Ectodermal cell (in vitro differentiated cells): ENCODE results near the gene TRIO.

Experiments used
- H3K27ac ChIP-seq: 2 replicates; pipeline ENCODE4 v1.7.0; 2013; ENCODE audit warnings: mild to moderate bottlenecking, low read depth, low read length; ENCODE audit not compliant: insufficient read depth, poor library complexity, severe bottlenecking
- H3K27me3 ChIP-seq: 2 replicates; pipeline ENCODE4 v1.7.0; 2013; ENCODE audit warnings: mild to moderate bottlenecking, low read length; ENCODE audit not compliant: insufficient read depth, control insufficient read depth, poor library complexity, severe bottlenecking
- H3K36me3 ChIP-seq: one replicate; pipeline ENCODE4 v1.7.0; 2013; ENCODE audit warnings: low read length; ENCODE audit not compliant: control insufficient read depth, insufficient read depth
- H3K4me1 ChIP-seq: one replicate; pipeline ENCODE4 v1.7.0; 2013; ENCODE audit warnings: low read length; ENCODE audit not compliant: control insufficient read depth, insufficient read depth
- H3K4me3 ChIP-seq: 2 replicates; pipeline ENCODE4 v1.7.0; 2013; ENCODE audit warnings: low read depth, low read length, control low read depth; ENCODE audit not compliant: insufficient read depth
- H3K9me3 ChIP-seq: 2 replicates; pipeline ENCODE4 v1.7.0; 2013; ENCODE audit warnings: mild to moderate bottlenecking, low read length, moderate library complexity; ENCODE audit not compliant: control insufficient read depth
- WGBS, 2 experiments: methylation state at CpG; one replicate each; pipeline ENCODE4 v1.1.7; 2013; ENCODE audit warnings: missing lambda C conversion rate in 2 of 2; 5-methylcytosine and 5-hydroxymethylcytosine counted together

TRIO gene

GRCh38 chr5:14506661-14507060, 363.5 kb downstream of the TRIO start:
- whole genome bisulfite sequencing, 2 experiments = 94% methylated on average over 16 of the region's 16 CpGs
- Histone ChIP-seq H3K4me1 (no peaks in the 10 kb centered on the region), H3K9me3 (no peaks in the 10 kb centered on the region), H3K36me3 (peaks cover 6% of the 10 kb centered on the region), H3K27me3 (no peaks in the 10 kb centered on the region), H3K4me3 (no peak overlapping the region), H3K27ac (no peak overlapping the region)

DNA sequence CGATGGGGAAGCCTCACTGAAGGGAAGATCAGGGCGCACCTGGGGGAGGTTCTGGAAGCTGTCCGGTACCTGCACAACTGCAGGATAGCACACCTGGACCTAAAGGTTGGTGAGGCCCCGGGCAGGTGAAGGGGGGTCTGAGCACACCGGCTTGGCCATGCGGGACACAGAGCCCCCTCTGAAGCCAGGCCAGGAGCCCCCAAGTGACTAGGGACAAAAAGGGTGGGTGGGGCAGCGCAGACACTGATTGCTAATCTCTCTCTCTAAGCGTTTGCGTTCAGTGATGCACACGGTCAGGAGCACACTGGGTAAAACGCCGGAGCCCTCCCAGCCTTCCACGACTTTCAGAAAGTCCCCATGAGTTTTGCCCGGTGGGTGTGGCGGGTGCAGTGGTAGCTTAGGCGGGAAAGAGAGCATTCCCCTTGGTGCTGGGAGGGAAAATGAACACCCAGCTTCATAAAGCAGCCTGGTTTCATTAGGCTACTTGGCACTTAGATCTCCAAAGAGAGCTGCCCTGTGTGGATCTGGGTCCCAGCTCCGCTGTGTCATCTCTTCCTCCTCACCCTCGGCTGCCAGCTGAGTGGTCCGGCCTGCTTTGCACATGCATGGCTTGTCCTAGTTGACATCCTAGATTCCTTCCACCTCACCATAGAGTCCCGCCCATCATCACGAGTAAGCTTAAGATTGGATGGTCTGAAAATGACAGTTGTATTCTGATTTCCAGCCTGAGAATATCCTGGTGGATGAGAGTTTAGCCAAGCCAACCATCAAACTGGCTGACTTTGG, 364.2 kb downstream of the TRIO start:
- Histone ChIP-seq H3K27me3 (no peaks in the 10 kb centered on the region), H3K4me1 (no peaks in the 10 kb centered on the region), H3K9me3 (no peaks in the 10 kb centered on the region), H3K4me3 (no peak overlapping the region), H3K36me3 (peaks cover 6% of the 10 kb centered on the region), H3K27ac (no peak overlapping the region)
- WGBS, 2 experiments = 92 to 95% methylated on average over 21 of the region's 21 CpGs

DNA sequence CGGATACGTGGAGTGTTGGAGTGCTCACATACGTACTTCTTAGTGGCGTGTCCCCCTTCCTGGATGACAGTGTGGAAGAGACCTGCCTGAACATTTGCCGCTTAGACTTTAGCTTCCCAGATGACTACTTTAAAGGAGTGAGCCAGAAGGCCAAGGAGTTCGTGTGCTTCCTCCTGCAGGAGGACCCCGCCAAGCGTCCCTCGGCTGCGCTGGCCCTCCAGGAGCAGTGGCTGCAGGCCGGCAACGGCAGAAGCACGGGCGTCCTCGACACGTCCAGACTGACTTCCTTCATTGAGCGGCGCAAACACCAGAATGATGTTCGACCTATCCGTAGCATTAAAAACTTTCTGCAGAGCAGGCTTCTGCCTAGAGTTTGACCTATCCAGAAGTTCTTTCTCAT, 364.9 kb downstream of the TRIO start:
- Histone ChIP-seq H3K4me3 (no peak overlapping the region), H3K9me3 (no peaks in the 10 kb centered on the region), H3K4me1 (no peaks in the 10 kb centered on the region), H3K27me3 (no peaks in the 10 kb centered on the region), H3K36me3 (peaks cover 6% of the 10 kb centered on the region), H3K27ac (no peak overlapping the region)
- whole genome bisulfite sequencing, 2 experiments = 97% methylated on average over 20 of the region's 20 CpGs

DNA sequence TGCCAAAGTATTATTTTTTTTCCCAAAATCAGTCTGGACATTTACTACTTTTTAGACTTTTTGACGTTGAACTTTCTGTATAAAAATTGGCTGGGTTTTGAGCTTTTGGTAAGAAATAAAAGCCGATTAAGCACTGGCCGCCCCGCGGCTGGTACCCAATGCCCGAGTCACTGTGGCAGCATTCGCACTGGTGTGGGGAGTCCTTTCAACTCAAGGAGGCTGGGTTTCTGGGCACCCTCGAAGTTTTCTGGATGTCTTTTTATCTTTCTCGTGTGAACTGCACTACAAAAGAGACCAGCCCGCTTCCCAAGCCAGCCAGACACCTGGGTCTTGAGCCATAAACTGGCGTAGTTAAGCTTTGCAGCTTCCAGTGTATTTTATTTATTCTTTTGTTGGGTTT, 366.4 kb downstream of the TRIO start:
- 89 to 91% methylated on average over 11 of the region's 11 CpGs for WGBS, 2 experiments
- H3K27me3 ChIP-seq = no peaks in the 10 kb centered on the region
- no peaks in the 10 kb centered on the region for H3K4me1 ChIP-seq
- peaks cover 3% of the 10 kb centered on the region for H3K36me3 ChIP-seq
- H3K9me3 ChIP-seq = no peaks in the 10 kb centered on the region
- no peak overlapping the region for H3K27ac ChIP-seq
- no peak overlapping the region for H3K4me3 ChIP-seq

- no peaks in the 10 kb centered on the region for H3K27me3 ChIP-seq
- no peaks in the 10 kb centered on the region for H3K9me3 ChIP-seq
- WGBS, 2 experiments = 94 to 96% methylated on average over 11 of the region's 11 CpGs
- peaks cover 3% of the 10 kb centered on the region for H3K36me3 ChIP-seq
- H3K4me1 ChIP-seq = no peaks in the 10 kb centered on the region
- no peak overlapping the region for H3K27ac ChIP-seq
- no peak overlapping the region for H3K4me3 ChIP-seq
Measured at GRCh38 chr5:14510156-14510734, 367.1 kb downstream of the TRIO start.

- Histone ChIP-seq H3K36me3 (peaks cover 3% of the 10 kb centered on the region), H3K9me3 (no peaks in the 10 kb centered on the region)
- 94 to 95% methylated on average over 6 of the region's 6 CpGs for whole genome bisulfite sequencing, 2 experiments
Measured at GRCh38 chr5:14510880-14511279, 367.7 kb downstream of the TRIO start.

DNA sequence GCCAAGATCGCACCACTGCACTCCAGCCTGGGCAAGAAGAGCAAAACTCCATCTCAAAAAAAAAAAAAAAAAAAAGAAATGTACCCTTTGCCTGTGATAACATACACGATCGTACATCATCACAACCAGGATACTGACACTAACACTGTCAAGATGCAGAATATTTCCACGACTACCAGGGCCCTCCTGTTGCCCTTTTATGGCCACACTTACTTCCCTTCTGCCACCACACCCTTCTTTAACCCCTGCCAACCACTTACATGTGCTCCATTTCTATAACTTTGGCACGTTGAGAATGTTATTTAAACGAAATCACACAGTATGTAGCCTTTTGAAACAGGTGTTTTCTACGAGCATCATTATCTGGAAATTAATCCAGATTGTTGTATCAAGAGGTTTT, 369.4 kb downstream of the TRIO start:
- WGBS, 2 experiments = 85 to 91% methylated on average over 7 of the region's 7 CpGs
- Histone ChIP-seq H3K27me3 (no peaks in the 10 kb centered on the region), H3K4me1 (no peaks in the 10 kb centered on the region), H3K4me3 (no peak overlapping the region), H3K36me3 (no peaks in the 10 kb centered on the region), H3K9me3 (no peaks in the 10 kb centered on the region), H3K27ac (no peak overlapping the region)

More at GRCh38 chr5:14510880-14511279, 367.7 kb downstream of the TRIO start:
- Histone ChIP-seq H3K4me1 (no peaks in the 10 kb centered on the region), H3K27me3 (no peaks in the 10 kb centered on the region), H3K4me3 (no peak overlapping the region), H3K27ac (no peak overlapping the region)

DNA sequence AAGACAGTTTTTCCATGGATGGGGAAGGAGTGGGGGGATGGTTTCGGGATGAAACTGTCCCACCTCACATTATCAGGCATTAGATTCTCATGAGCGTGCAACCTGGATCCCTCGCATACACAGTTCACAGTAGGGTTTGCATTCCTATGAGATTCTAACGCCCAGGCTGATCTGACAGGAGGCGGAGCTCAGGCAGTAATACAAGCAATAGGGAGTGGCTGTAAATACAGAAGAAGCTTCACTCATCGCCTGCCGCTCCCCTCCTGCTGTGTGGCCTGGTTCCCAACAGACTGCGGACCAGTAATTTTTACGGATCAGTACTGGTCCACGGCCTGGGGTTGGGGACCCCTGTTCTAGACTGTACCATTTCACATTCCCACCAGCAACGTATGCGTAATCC, 370.1 kb downstream of the TRIO start:
- Histone ChIP-seq H3K27me3 (no peaks in the 10 kb centered on the region), H3K4me1 (no peaks in the 10 kb centered on the region), H3K4me3 (no peak overlapping the region), H3K36me3 (no peaks in the 10 kb centered on the region), H3K9me3 (no peaks in the 10 kb centered on the region), H3K27ac (no peak overlapping the region)
- 58 to 65% methylated on average over 12 of the region's 12 CpGs for WGBS, 2 experiments

GRCh38 chr5:14516901-14517300, 373.8 kb downstream of the TRIO start:
- 66 to 74% methylated on average over 3 of the region's 3 CpGs for WGBS, 2 experiments
- H3K27ac ChIP-seq = no peak overlapping the region
- H3K36me3 ChIP-seq = no peaks in the 10 kb centered on the region
- no peaks in the 10 kb centered on the region for H3K4me1 ChIP-seq
- no peak overlapping the region for H3K4me3 ChIP-seq
- H3K9me3 ChIP-seq = no peaks in the 10 kb centered on the region
- no peaks in the 10 kb centered on the region for H3K27me3 ChIP-seq

- Histone ChIP-seq H3K4me1 (no peaks in the 10 kb centered on the region), H3K27me3 (no peaks in the 10 kb centered on the region), H3K36me3 (no peaks in the 10 kb centered on the region), H3K27ac (no peak overlapping the region), H3K9me3 (no peaks in the 10 kb centered on the region), H3K4me3 (no peak overlapping the region)
- 90 to 98% methylated on average over 5 to 7 of the region's 7 CpGs for WGBS, 2 experiments
Measured at GRCh38 chr5:14518638-14519037, 375.5 kb downstream of the TRIO start.
